Measurements from ENCODE around the gene HAUS5. TPM values are rescaled to one million over a fixed set of nuclear protein-coding genes. Genes with fewer than 3 reads are reported as not detected.
"Not testable (repeated sequence)": the region's sequence is repeated elsewhere in the genome, so short reads cannot be mapped to it uniquely, and the experiment has no call there.

Gene HAUS5
- total and polyA plus RNA-seq, 2 of the 8 experiments (the other 6 are each of a cell fraction or from before 2014, with no cell fraction given), result 13.8 to 25.7 TPM

DNA sequence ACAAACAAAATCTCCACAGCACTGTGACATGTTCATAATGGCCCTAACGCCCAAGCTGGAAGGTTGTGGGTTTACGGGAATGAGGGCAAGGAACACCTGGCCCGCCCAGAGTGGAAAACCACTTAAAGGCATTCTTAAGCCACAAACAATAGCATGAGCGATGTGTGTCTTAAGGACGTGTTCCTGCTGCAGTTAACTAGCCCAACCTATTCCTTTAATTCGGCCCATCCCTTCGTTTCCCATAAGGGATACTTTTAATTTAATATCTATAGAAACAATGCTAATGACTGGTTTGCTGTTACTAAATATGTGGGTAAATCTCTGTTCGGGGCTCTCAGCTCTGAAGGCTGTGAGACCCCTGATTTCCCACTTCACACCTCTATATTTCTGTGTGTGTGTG is 5.4 kb upstream of the HAUS5 start:
- CTCF ChIA-PET (ENCODE audit: partially characterized antibody), result interaction anchor here (0.8 to 1.8 kb wide), 3 partner anchors 14 to 51 kb away, joined by 3 to 4 read pairs (median 4); no protein-coding TSS in a partner anchor
- H3K9me3 ChIP-seq (ENCODE audit: insufficient read depth in 2 of 2, low read depth in 1 of 2, low read length in 1 of 2); H3K36me3 ChIP-seq (ENCODE audit: control insufficient read depth in 2 of 4, insufficient read depth in 4 of 4, low read length in 3 of 4); H3K4ac ChIP-seq (replicated peaks; ENCODE audit: insufficient read length, low read depth, low read length); H3K79me2 ChIP-seq (ENCODE audit: control insufficient read depth in 1 of 2, insufficient read depth in 2 of 2, low read length in 2 of 2); H3K18ac ChIP-seq (ENCODE audit: extremely low read depth, low read length); H3K23me2 ChIP-seq (ENCODE audit: low read depth, low read length); H2BK15ac ChIP-seq (ENCODE audit: low read length); H3K4me3 ChIP-seq (ENCODE audit: extremely low read depth in 1 of 4, insufficient read depth in 2 of 4, low read depth in 3 of 4, low read length in 4 of 4); H3K14ac ChIP-seq (ENCODE audit: insufficient read length); H3K4me1 ChIP-seq (replicated peaks in 1 of 4; ENCODE audit: control insufficient read depth in 3 of 4, insufficient read depth in 4 of 4, low read length in 3 of 4); H3K23ac ChIP-seq (ENCODE audit: insufficient read length); H2BK5ac ChIP-seq (ENCODE audit: low read depth, low read length); H2AFZ ChIP-seq (ENCODE audit: low read length); H3K79me1 ChIP-seq (ENCODE audit: low read depth, low read length); H4K20me1 ChIP-seq (replicated peaks in 1 of 2; ENCODE audit: control insufficient read depth in 1 of 2, insufficient read depth in 2 of 2, low read length in 2 of 2); POLR2A ChIA-PET (ENCODE audit: partially characterized antibody); DNase-seq (ENCODE audit: low read depth in 1 of 2, low spot score in 2 of 2); H3K27me3 ChIP-seq (replicated peaks in 1 of 4; ENCODE audit: control insufficient read depth in 3 of 4, extremely low read depth in 1 of 4, insufficient read depth in 3 of 4, low read length in 3 of 4); H2BK12ac ChIP-seq (ENCODE audit: low read depth, low read length); FAIRE-seq; H3K4me2 ChIP-seq (ENCODE audit: insufficient read depth in 1 of 2, low read depth in 2 of 2, low read length in 2 of 2); H3K9ac ChIP-seq (replicated peaks in 1 of 4; ENCODE audit: extremely low read depth in 1 of 4, low read depth in 3 of 4, low read length in 3 of 4); H4K8ac ChIP-seq (ENCODE audit: extremely low read depth, insufficient read depth, low read length); H4K91ac ChIP-seq (replicated peaks; ENCODE audit: insufficient read length, low read length); H2BK20ac ChIP-seq (ENCODE audit: low read length); H2AK5ac ChIP-seq (ENCODE audit: low read depth, low read length); H4K5ac ChIP-seq (ENCODE audit: insufficient read length, low read depth, low read length); H3K56ac ChIP-seq (replicated peaks; ENCODE audit: insufficient read length, low read depth, low read length); H2BK120ac ChIP-seq (replicated peaks; ENCODE audit: low read depth, low read length); H3K27ac ChIP-seq (ENCODE audit: low read depth, low read length): not testable (repeated sequence)
- whole genome bisulfite sequencing, 2 experiments (ENCODE audit: extremely low coverage in 1 of 2, insufficient coverage in 1 of 2, insufficient read length in 1 of 2, insufficient replicate concordance in 2 of 2, low coverage in 1 of 2, low lambda C conversion rate in 2 of 2, missing lambda C conversion rate in 1 of 2), result 85% methylated on average over 8 of the region's 8 CpGs; no CpG with 5 or more reads in 1 of the 2 experiments
